Adrenal gland (tissue), 12 donors: ENCODE results near the gene XRCC5. TPM values are rescaled to one million over a fixed set of nuclear protein-coding genes. Genes with fewer than 3 reads are reported as not detected.

ENCODE experiments used
- DNase-seq, 7 donors: peaks; one replicate each; pipeline ENCODE4 v3.0.0-alpha.2; 2019 to 2020
- H3K27ac ChIP-seq, 5 donors: fragments of 200-600 bp; sonication (generic) in 4 of 5; 1 replicate in 3 of 5; 2 replicates in 2 of 5; pipeline versions ENCODE4 v1.5.1 to v1.8.0; 2016 to 2020; ENCODE audit warnings: mild to moderate bottlenecking in 1 of 5
- H3K27me3 ChIP-seq: fragments of 200-600 bp; 2 replicates; pipeline ENCODE4 v1.8.0; 2021
- H3K36me3 ChIP-seq, 2 donors: fragments of 200-600 bp; replicated peaks in 1 of 2; 1 replicate in 1 of 2; 2 replicates in 1 of 2; pipeline versions ENCODE4 v1.5.1 to v1.8.0; 2018 to 2022
- H3K4me1 ChIP-seq, 2 donors: fragments of 200-600 bp; replicated peaks in 1 of 2; 1 replicate in 1 of 2; 2 replicates in 1 of 2; pipeline versions ENCODE4 v1.5.1 to v1.8.0; 2018 to 2021
- H3K4me3 ChIP-seq, 4 donors: fragments of 200-600 bp; sonication (generic) in 3 of 4; one replicate each; pipeline ENCODE4 v1.5.1; 2016 to 2018
- H3K9me3 ChIP-seq, 3 donors: fragments of 200-600 bp; sonication (generic) in 1 of 3; replicated peaks in 1 of 3; 1 replicate in 2 of 3; 2 replicates in 1 of 3; pipeline versions ENCODE4 v1.5.1 to v1.8.0; 2016 to 2021
- CTCF ChIP-seq, 6 experiments: fragments of 450-650 bp in 4 of 6; fragments of 200-600 bp in 2 of 6; sonication (generic) in 1 of 6; IDR thresholded peaks; 1 replicate in 5 of 6; 2 replicates in 1 of 6; pipeline versions ENCODE4 v1.5.1 to v1.8.0; 2016 to 2021; ENCODE audit warnings: antibody characterized with exemption in 6 of 6, mild to moderate bottlenecking in 2 of 6, moderate library complexity in 1 of 6
- POLR2A ChIP-seq, 2 donors: fragments of 450-650 bp; IDR thresholded peaks; one replicate each; pipeline ENCODE4 v1.6.1; 2017; ENCODE audit warnings: antibody characterized with exemption in 2 of 2, mild to moderate bottlenecking in 2 of 2, moderate library complexity in 1 of 2
- WGBS, 4 donors: extraction: QIAGEN DNeasy Blood & Tissue Kit in 2 of 4; methylation state at CpG; one replicate each; pipeline versions ENCODE4 v1.1.5 to v1.1.7; 2013 to 2017; 5-methylcytosine and 5-hydroxymethylcytosine counted together
- intact Hi-C, 2 donors: fragments of 100-400 bp; cut with DNase I; formaldehyde crosslinking; loops; one replicate each; pipeline versions ENCODE4 v1.14.1 to v1.15.0; 2022 to 2023
- polyA plus RNA-seq, 3 donors: library from polyadenylated mRNA; stranded (reverse); fragments of 200-250 nt in 2 of 3; fragments of 350-450 nt in 1 of 3; fragmentation: Illumina TruSeq in 1 of 3; extraction: RNeasy Lipid Tissue Mini Kit (QIAGEN cat#74804) in 1 of 3; gene quantifications; one replicate each; pipeline ENCODE4 v1.2.3, GENCODE V29; 2013 to 2014
- total RNA-seq, 9 donors: library from RNA; depleted of rRNA in 4 of 9; stranded (reverse); fragments of >200 nt in 4 of 9; fragments of 120-200 nt in 1 of 9; fragmentation: NEBNext Ultra II Directional in 1 of 9; extraction: Animal tissue kit (Norgen Biotek cat#: 25700) in 1 of 9; gene quantifications; one replicate each; pipeline versions ENCODE4 v1.1.0 to v1.2.4, GENCODE V29; 2013 to 2023
- donor health status: healthy with polysubstance abuse.
- donor health status: Bipolar disorder and iron deficiency.
- donor health status: DM: yes; HTN: yes; CAD: no.
- donor health status: DM: no; HTN: no; CAD: no.
- donor health status: DM: no; HTN: no; CAD: no.
- donor health status: DM: yes; HTN: yes; CAD: no.

Gene XRCC5
- total and polyA plus RNA-seq, 12 donors, result 58.4 to 224 (median 158) TPM

DNA sequence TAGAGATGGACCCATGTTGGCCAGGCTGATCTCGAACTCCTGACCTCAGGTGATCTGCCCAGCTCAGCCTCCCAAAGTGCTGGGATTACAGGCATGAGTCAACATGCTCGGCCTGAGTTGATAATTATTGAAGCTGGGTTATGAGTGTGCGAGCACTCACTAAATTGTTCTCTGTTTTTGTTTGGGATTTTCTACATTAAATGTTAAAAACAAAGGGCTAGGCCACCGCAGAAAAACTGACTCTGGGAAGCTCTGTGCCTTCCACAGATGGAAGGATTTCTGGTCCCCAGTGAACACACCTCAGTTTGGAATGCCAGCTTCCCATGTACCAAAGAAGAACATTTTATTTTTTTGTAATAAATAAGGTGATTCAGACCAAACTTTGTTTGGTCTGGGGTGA is 83.0 kb downstream of the XRCC5 start:
- no peaks in the 10 kb centered on the region for H3K27me3 ChIP-seq
- H3K36me3 ChIP-seq, result peaks cover 0 to 37% of the 10 kb centered on the region in 2 donors
- TF ChIP-seq CTCF (IDR thresholded peaks at IDR 0.05) (no peak), POLR2A (IDR thresholded peaks at IDR 0.05) (no peak)
- intact Hi-C loops, result no loop called here
- peaks cover 30 to 41% of the 10 kb centered on the region in 2 donors for H3K4me1 ChIP-seq
- no peak overlapping the region for H3K27ac ChIP-seq
- no peaks in the 10 kb centered on the region for H3K9me3 ChIP-seq
- no peak for DNase-seq
- 91 to 97% (median 94%) methylated on average over 4 of the region's 4 CpGs for WGBS, 4 donors
- H3K4me3 ChIP-seq, result no peak overlapping the region

DNA sequence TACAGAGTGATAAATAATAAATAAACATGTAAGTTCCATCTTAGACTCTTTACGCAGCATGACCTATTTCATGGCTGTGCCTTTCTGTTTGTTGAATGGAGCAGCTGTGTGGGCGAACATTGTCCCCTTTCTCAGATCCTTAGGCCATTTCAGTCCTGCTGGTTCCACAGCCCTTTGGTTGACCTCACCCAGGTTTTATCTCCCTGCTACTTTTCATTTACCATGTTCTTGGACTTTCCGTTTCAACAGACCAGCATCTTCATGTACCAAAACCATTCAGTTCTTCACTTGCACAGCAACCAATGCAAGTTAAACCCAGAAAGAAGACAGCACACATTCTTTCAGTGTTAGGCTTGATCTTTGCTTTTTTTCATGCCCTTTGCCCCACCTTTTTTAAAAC is 83.8 kb downstream of the XRCC5 start:
- peaks cover 0 to 43% of the 10 kb centered on the region in 2 donors for H3K36me3 ChIP-seq
- no peak for DNase-seq
- no peaks in the 10 kb centered on the region for H3K27me3 ChIP-seq
- 86 to 95% (median 90%) methylated on average over 3 of the region's 3 CpGs for WGBS, 4 donors
- H3K27ac ChIP-seq, result no peak overlapping the region
- no peak for TF ChIP-seq CTCF (IDR thresholded peaks at IDR 0.05)
- no peak for TF ChIP-seq POLR2A (IDR thresholded peaks at IDR 0.05)
- H3K4me1 ChIP-seq, result peaks cover 29 to 39% of the 10 kb centered on the region in 2 donors
- no peaks in the 10 kb centered on the region for H3K9me3 ChIP-seq
- H3K4me3 ChIP-seq, result no peak overlapping the region
- intact Hi-C loops, result no loop called here

DNA sequence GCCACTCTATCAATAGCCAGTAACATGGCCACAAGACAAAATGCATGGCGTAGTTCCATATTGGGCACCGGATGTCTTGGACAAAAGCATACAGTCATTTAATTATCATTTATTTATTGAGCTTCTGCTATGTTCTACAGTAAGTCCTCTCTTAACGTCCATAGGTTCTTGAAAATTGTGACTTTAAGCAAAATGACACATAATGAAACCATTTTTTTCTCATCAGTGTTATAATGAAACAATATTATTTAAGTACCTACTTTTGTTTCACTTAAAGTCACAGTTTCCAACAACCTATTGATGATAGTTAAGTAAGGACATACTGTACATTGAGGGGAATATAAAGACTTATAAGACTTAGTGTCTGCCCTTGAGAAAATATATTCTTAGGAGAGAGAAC is 84.9 kb downstream of the XRCC5 start:
- peaks cover 18 to 28% of the 10 kb centered on the region in 2 donors for H3K4me1 ChIP-seq
- H3K4me3 ChIP-seq, result no peak overlapping the region
- 88 to 96% (median 93%) methylated on average over 3 of the region's 3 CpGs for WGBS, 4 donors
- no peak for TF ChIP-seq POLR2A (IDR thresholded peaks at IDR 0.05)
- no peak for TF ChIP-seq CTCF (IDR thresholded peaks at IDR 0.05)
- intact Hi-C loops, result no loop called here
- DNase-seq, result no peak
- no peak overlapping the region for H3K27ac ChIP-seq
- H3K27me3 ChIP-seq, result no peaks in the 10 kb centered on the region
- no peaks in the 10 kb centered on the region for H3K9me3 ChIP-seq
- peaks cover 0 to 51% of the 10 kb centered on the region in 2 donors for H3K36me3 ChIP-seq

DNA sequence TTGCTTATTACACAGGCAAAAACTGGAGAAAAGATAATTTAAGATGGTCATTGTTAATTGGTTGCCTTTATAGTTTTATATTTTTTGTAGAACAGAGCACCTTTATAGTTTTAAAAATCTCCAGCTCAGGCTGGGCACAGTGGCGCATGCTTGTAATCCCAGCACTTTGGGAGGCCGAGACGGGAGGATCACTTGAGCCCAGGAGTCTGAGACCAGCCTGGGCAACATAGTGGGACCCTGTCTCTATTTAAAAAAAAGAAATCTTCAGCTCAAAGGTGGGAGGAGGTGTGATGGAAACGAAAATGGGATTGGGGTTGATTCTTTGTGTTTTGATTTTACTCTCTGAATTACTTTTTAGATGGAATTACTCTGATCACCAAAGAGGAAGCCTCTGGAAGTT is 85.4 kb downstream of the XRCC5 start:
- intact Hi-C loops, result no loop called here
- WGBS, 4 donors, result 69 to 95% (median 82%) methylated on average over 4 of the region's 4 CpGs
- peaks cover 0 to 51% of the 10 kb centered on the region in 2 donors for H3K36me3 ChIP-seq

More for the DNA sequence above, 85.4 kb downstream of the XRCC5 start:
- no peak overlapping the region for H3K4me3 ChIP-seq
- no peak for DNase-seq
- H3K9me3 ChIP-seq, result no peaks in the 10 kb centered on the region
- TF ChIP-seq CTCF (IDR thresholded peaks at IDR 0.05) (no peak), POLR2A (IDR thresholded peaks at IDR 0.05) (no peak)
- peaks cover 13 to 23% of the 10 kb centered on the region in 2 donors for H3K4me1 ChIP-seq
- peak overlapping the region in 1 of 5 donors; percentile 77 for H3K27ac ChIP-seq
- no peaks in the 10 kb centered on the region for H3K27me3 ChIP-seq
